HepG2 (cell line): ENCODE results near the gene HSD17B2. TPM values are rescaled to one million over a fixed set of nuclear protein-coding genes. Genes with fewer than 3 reads are reported as not detected.

Source experiments
- CBFB ChIP-seq: sonication (generic); formaldehyde crosslinking; IDR thresholded peaks from 2 replicates; pipeline ENCODE4 v1.4.0; 2020; ENCODE audit warnings: missing genetic modification reagents
- CC2D1A ChIP-seq: sonication (generic); formaldehyde crosslinking; IDR thresholded peaks from 2 replicates; pipeline ENCODE4 v1.8.1; 2023; ENCODE audit warnings: mild to moderate bottlenecking, missing genetic modification reagents
- CCDC6 ChIP-seq: sonication (generic); formaldehyde crosslinking; IDR thresholded peaks from 2 replicates; pipeline ENCODE4 v1.8.1; 2022; ENCODE audit warnings: mild to moderate bottlenecking, missing genetic modification reagents, moderate library complexity
- HOXA9 ChIP-seq: sonication (generic); formaldehyde crosslinking; IDR thresholded peaks from 2 replicates; pipeline ENCODE4 v1.8.1; 2022; ENCODE audit warnings: missing genetic modification reagents, mild to moderate bottlenecking, moderate library complexity, borderline replicate concordance
- MAZ ChIP-seq, 2 experiments: sonication (generic) in 1 of 2; formaldehyde crosslinking in 1 of 2; IDR thresholded peaks; 2 replicates each; pipeline versions ENCODE4 v1.5.0 to v1.6.1; 2012 to 2020; ENCODE audit warnings: low read depth in 2 of 2, mild to moderate bottlenecking in 2 of 2, borderline replicate concordance in 1 of 2, improper control_type of control experiment in 1 of 2, low read length in 1 of 2, missing genetic modification reagents in 1 of 2, moderate library complexity in 1 of 2
- MEF2D ChIP-seq: sonication (generic); formaldehyde crosslinking; IDR thresholded peaks from 2 replicates; pipeline ENCODE4 v1.5.1; 2020; ENCODE audit warnings: mild to moderate bottlenecking, missing genetic modification reagents
- POGZ ChIP-seq: sonication (generic); formaldehyde crosslinking; IDR thresholded peaks from 2 replicates; pipeline ENCODE4 v1.4.0; 2020; ENCODE audit warnings: mild to moderate bottlenecking, missing genetic modification reagents
- PPARG ChIP-seq: conservative IDR thresholded peaks from 2 replicates; pipeline ENCODE4 v1.6.1; 2016; ENCODE audit warnings: missing biosample characterization, missing genetic modification reagents
- RARA ChIP-seq: IDR thresholded peaks from 2 replicates; pipeline ENCODE4 v1.6.1; 2016; ENCODE audit warnings: missing genetic modification reagents, missing compliant biosample characterization
- SIX4 ChIP-seq: sonication (generic); formaldehyde crosslinking; IDR thresholded peaks from 2 replicates; pipeline ENCODE4 v1.4.0; 2020; ENCODE audit warnings: missing genetic modification reagents
- SKI ChIP-seq: fragments of 450-650 bp; IDR thresholded peaks from one replicate; pipeline ENCODE4 v1.6.1; 2018; ENCODE audit warnings: mild to moderate bottlenecking; ENCODE audit not compliant: partially characterized antibody
- SMC3 ChIP-seq: IDR thresholded peaks from 2 replicates; pipeline ENCODE4 v1.6.1; 2011; ENCODE audit warnings: low read length, improper control_type of control experiment
- TCF7 ChIP-seq: sonication (generic); IDR thresholded peaks from 2 replicates; pipeline ENCODE4 v1.6.1; 2016; ENCODE audit warnings: antibody characterized with exemption, low read depth
- TEAD3 ChIP-seq: optimal IDR thresholded peaks from 2 replicates; pipeline ENCODE3; 2016; ENCODE audit warnings: borderline replicate concordance
- ZEB1 ChIP-seq: IDR thresholded peaks from 2 replicates; pipeline ENCODE4 v1.6.1; 2012; ENCODE audit warnings: mild to moderate bottlenecking, low read depth, inconsistent platforms; ENCODE audit not compliant: insufficient replicate concordance
- ZNF138 ChIP-seq: sonication (generic); formaldehyde crosslinking; IDR thresholded peaks from 2 replicates; pipeline ENCODE4 v1.5.0; 2020; ENCODE audit warnings: mild to moderate bottlenecking, low read depth, missing genetic modification reagents
- ZNF33B ChIP-seq: sonication (generic); formaldehyde crosslinking; IDR thresholded peaks from 2 replicates; pipeline ENCODE4 v1.5.1; 2020; ENCODE audit warnings: mild to moderate bottlenecking, missing genetic modification reagents
- ZNF580 ChIP-seq: IDR thresholded peaks from 2 replicates; pipeline ENCODE4 v1.6.1; 2016; ENCODE audit warnings: low read depth, borderline replicate concordance
- ZNF609 ChIP-seq: sonication (generic); formaldehyde crosslinking; IDR thresholded peaks from 2 replicates; pipeline ENCODE4 v1.4.0; 2020; ENCODE audit warnings: mild to moderate bottlenecking, missing genetic modification reagents, borderline replicate concordance
- ZNF687 ChIP-seq: sonication (generic); formaldehyde crosslinking; IDR thresholded peaks from 2 replicates; pipeline ENCODE4 v1.5.1; 2020; ENCODE audit warnings: mild to moderate bottlenecking, missing genetic modification reagents, moderate library complexity
- polyA plus RNA-seq, 8 experiments: library from polyadenylated mRNA; depleted of rRNA in 3 of 8; stranded (reverse) in 7 of 8; unstranded in 1 of 8; fragments of >200 nt; fragmentation: Illumina TruSeq in 4 of 8; extraction: Trizol in 4 of 8; gene quantifications; 2 replicates each; pipeline versions ENCODE4 v1.2.1 to v1.2.3, GENCODE V29; 2011 to 2016; ENCODE audit warnings: low read depth in 4 of 8, missing spikeins in 1 of 8, mixed read lengths in 1 of 8; ENCODE audit not compliant: insufficient read depth in 1 of 8
- total RNA-seq, 5 experiments: library from RNA; depleted of rRNA; stranded (reverse); fragments of >200 nt; fragmentation: Illumina TruSeq; extraction: Trizol; gene quantifications; 2 replicates each; pipeline ENCODE4 v1.2.3, GENCODE V29; 2016; ENCODE audit warnings: low read depth in 1 of 5

Gene HSD17B2
- total and polyA plus RNA-seq, 2 of the 13 experiments (the other 11 are each of a cell fraction or from before 2014, with no cell fraction given): 26.3 to 69.3 TPM

- peak; percentile 70; the same call in 1 of the 2 replicates for TF ChIP-seq ZNF138
- 0 out of 2 replicates have a peak, but pooled peaks have one; percentile 20 for TF ChIP-seq ZNF33B
- TF ChIP-seq ZNF580: peak; percentile 21; the same call in 1 of the 2 replicates
- TF ChIP-seq TCF7: peak; percentile 45; the same call in 1 of the 2 replicates
- peak; percentile 55 for TF ChIP-seq ZNF687 (CRISPR knock-in tag)
- no peak for TF ChIP-seq HOXA9 (CRISPR knock-in tag)
- 0 out of 2 replicates have a peak, but pooled peaks have one; percentile 55 for TF ChIP-seq CCDC6 (CRISPR knock-in tag)
- 0 out of 2 replicates have a peak, but pooled peaks have one; percentile 7 for TF ChIP-seq SMC3
- TF ChIP-seq MEF2D: peak; percentile 68
- peak; percentile 63; the same call in 1 of the 2 replicates for TF ChIP-seq MAZ (IDR thresholded peaks at IDR 0.05; ENCODE audit: borderline replicate concordance, low read depth, low read length)
- TF ChIP-seq MAZ (CRISPR knock-in tag; IDR thresholded peaks at IDR 0.05; ENCODE audit: low read depth): peak; percentile 38; the same call in 1 of the 2 replicates
- peak; percentile 67 for TF ChIP-seq PPARG
- peak; percentile 86 for TF ChIP-seq TEAD3 (CRISPR knock-in tag)
- TF ChIP-seq CC2D1A (CRISPR knock-in tag): no peak
- peak; percentile 26 for TF ChIP-seq ZEB1
- 0 out of 2 replicates have a peak, but pooled peaks have one; percentile 39 for TF ChIP-seq SIX4 (CRISPR knock-in tag)
- TF ChIP-seq POGZ (CRISPR knock-in tag): 0 out of 2 replicates have a peak, but pooled peaks have one; percentile 7
- peak; percentile 22 for TF ChIP-seq SKI
- peak; percentile 45; the same call in 1 of the 2 replicates for TF ChIP-seq ZNF609 (CRISPR knock-in tag)
- TF ChIP-seq RARA (CRISPR knock-in tag): peak; percentile 65
- no peak for TF ChIP-seq CBFB (CRISPR knock-in tag)
Measured at GRCh38 chr16:82034981-82035612, at the start of gene HSD17B2 (continued).
